GM21529 (cell line): ENCODE measurements around the gene PCYT1A.
"Not testable (repeated sequence)": the region's sequence is repeated elsewhere in the genome, so short reads cannot be mapped to it uniquely, and the experiment has no call there.

Experiments
- ATAC-seq: cut with Tn5 transposase; IDR thresholded peaks from one replicate; pipeline ENCODE4 v1.9.1; 2021; ENCODE audit not compliant: unreplicated experiment

The PCYT1A gene

GRCh38 chr3:196194542-196194915, 93.0 kb downstream of the PCYT1A start:
- no peak for ATAC-seq

DNA sequence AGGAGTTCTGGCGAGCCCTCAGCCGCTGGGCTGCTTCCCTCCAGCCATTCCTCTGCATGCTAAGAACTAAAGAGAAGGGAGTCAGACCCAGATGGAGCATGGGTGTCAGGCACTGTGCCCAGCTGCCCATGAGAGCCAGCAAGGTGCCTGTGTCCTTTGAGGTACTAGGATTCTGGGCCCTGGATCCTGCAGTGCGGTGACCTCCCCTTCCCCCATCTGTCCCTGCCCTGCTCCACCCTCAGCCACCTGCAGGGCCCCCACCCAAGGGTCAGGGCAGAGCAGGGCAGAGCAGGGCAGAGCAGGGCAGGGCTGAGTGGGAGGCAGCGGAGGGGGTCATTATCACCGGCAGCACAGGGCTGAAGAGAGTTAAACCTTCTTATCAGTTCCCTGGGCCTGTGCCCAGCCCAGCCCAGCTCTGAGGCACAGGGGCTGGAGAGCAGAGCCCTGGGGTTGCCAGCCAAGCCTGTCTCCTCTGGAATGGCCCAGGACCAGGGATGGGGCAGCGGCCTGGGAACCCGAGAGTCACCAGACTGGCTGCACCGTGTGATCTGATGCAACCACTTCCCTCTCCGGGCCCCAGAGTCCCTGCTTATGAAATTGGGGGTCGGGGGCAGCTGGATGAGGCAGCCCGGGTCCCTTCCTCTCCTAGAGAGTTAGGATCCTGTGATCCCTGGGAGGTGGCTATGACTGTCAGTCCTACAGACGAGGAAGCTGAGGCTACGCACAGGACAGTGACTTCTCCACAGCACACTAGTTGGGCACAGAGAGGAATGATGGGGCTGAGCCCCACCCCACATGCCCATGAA, 93.6 kb downstream of the PCYT1A start:
- no peak for ATAC-seq

DNA sequence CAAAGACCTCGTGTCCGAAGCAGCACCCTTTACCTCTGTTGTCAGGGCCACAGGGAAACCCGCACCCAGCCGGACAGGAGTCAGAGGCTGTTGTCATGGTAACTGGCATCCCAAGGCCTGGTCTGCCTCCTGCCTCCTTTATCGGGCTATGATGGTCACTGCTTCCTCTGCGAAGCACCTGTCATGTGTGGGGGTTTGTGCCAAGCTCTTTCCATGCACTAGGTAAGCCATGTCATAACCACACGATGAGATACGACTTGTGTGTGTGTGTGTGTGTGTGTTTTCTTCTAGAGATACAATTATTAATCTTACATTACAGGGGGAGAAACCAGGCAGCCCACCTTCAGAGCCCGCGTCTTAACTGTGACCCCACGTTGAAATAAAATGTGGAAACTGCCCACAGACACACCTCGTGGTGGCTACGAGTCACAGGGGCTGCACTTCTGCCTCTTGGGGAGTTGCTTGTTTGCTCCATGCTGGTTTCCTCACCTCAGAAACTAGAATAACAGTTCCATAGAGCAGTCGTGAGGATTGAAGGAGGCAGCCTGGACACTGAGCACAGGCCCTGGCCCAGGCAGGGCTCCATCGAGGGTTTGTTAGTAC, 94.3 kb downstream of the PCYT1A start:
- ATAC-seq, result peak; percentile 4

DNA sequence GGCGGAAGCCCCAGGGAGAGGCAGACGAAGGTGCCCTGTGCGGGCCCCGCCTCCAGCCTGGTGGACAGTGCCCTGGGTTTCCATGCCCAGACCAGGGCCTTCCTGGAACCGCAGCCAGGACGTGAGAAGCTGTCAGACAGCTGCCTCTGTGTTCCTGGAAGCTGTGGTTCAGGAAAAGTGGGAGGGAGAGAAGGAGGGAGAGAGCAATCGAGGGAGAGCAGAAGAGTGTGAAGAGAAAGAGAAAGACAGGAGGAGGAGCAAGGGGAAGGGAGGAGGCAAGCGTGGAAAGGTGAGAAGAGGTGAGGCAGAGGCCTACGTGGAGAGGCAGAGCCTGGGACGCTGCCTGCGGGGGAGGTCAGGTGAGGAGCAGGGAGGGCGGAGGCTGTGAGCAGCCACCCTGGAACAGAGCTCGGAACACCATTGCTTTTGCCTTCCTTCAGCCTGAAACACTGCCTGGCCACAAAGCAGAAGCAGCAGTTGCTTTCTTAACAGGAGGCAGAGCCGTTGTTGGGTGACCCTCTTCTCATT, 94.9 kb downstream of the PCYT1A start:
- peak; percentile 52 for ATAC-seq

DNA sequence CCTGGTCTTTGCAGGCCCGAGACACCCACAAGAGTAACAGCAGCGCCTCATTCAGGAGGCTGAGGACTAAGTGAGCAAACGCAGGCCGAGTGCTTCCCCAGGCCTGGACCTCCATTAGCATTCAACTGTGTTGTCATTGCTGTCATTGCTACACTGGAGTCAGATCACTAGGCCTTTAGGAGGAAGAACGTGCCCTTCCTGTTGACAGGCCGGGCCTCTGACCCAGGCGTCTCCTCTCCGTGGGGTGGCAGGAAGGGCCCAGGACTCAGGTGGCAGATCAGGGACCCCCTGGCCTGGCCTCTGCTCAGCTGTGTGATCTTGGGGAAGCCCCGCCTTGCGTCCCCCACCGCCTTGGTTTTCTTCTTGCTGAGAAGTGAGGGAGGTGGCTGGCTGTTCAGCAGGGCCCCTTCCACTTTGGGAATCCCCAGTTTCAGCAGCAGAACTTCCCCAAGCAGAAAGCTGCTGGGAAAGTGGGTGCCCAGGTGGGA, 95.4 kb downstream of the PCYT1A start:
- ATAC-seq, result peak; percentile 42

GRCh38 chr3:196189566-196190347, 97.8 kb downstream of the PCYT1A start:
- ATAC-seq, result no peak

- peak; percentile 35 for ATAC-seq
These were observed 100.6 kb downstream of the PCYT1A start for GRCh38 chr3:196186651-196187573.

GRCh38 chr3:196184881-196185280, 102.6 kb downstream of the PCYT1A start:
- ATAC-seq, result no peak

DNA sequence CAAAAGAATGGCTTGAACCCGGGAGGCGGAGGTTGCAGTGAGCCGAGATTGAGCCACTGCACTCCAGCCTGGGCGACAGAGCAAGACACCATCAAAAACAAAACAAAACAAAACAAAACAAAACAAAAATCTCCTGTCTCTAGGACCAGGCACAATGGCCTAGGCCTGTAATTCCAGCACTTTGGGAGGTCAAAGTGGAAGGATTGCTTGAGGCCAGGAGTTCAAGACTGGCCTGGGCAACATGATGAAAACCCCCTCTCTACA, 103.4 kb downstream of the PCYT1A start:
- not testable (repeated sequence) for ATAC-seq

DNA sequence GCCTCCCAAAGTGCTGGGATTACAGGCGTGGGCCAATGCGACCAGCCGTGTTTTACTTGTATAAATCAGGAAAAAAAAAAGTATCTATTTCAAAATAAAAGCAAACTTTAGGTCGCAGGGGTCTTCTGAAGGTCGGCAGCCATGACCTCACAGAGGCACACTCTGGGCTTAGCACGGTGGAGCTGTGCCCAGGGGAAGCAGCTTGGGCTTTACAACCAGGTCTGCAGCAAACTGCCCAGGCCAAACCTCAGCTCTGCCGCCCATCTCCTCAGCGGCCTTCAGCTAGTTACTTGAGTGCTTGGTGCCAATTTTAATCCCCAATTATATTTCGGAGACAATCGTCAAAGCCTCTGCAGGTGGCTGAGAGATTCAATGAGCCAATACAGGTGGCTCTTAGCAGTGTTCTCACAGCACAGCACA, 106.4 kb downstream of the PCYT1A start:
- ATAC-seq, result no peak

DNA sequence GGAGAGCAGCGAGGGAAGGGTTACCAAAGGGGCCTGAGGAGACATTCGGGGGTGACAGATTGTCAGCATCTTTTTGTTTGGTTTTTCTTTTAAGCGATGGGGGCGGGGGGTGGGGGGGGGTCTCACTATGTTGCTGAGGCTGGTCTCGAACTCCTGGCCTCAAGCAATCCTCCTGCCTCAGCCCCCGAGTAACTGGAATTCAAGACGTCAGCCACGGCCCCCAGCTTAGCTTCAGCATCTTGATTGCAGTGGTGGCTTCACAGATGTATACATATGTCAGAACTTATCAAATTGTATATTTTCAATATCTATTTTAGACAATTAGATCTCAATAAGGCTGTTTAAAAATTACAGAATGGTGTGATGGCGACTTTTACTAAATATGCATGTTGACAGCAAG, 107.2 kb downstream of the PCYT1A start:
- ATAC-seq, result no peak
